GM19452 (cell line): ENCODE data around the gene THADA.

Source experiments
- ATAC-seq: cut with Tn5 transposase; IDR thresholded peaks from one replicate; pipeline ENCODE4 v1.9.1; 2021; ENCODE audit not compliant: unreplicated experiment

The THADA gene

DNA sequence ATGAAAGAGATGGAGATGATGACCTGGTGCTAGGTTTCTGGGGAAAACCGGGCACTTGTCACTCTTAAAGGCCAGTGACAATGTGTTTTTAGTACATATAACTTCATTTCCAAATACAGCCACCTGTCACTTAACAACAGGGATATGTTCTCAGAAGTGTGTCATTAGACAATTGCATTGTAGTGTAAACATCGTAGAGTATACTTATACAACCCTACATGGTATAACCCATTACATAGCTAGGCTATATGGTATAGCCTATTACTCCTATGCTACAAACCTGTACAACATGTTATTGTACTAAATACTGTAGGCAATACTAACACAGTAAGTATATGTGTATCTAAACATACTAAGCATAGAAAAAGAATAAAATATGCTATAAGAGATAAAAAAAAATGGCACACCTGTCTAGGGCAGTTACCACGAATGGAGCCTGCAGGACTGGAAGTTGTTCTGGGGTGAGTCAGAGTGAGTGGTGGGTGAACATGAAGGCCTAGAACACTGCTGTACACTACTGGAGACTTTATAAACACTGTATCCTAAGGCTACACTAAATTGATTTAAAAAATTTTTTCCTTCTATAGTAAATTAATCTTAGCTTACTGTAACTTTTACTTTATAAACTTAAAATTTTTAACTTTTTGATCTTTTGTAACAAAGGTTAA, 123.2 kb downstream of the THADA start:
- no peak for ATAC-seq

DNA sequence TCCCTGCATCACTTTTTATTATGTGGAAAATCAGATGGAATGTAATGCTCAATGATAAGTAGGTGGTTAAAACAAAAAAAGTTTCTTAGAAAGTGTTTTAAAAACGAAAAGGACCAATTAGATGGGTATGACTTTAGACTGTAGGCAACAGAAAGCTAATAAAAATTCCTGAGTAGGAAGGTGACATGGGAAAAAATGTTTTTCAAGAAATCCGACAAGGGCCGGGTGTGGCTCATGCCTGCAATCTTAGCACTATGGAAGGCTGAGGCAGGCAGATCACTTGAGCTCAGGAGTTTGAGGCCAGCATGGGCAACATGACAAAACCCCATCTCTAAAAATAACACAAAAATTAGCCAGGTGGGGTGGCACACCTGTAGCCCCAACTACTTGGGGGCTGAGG, 126.1 kb downstream of the THADA start:
- no peak for ATAC-seq

GRCh38 chr2:43469094-43469493, 126.7 kb downstream of the THADA start:
- no peak for ATAC-seq

DNA sequence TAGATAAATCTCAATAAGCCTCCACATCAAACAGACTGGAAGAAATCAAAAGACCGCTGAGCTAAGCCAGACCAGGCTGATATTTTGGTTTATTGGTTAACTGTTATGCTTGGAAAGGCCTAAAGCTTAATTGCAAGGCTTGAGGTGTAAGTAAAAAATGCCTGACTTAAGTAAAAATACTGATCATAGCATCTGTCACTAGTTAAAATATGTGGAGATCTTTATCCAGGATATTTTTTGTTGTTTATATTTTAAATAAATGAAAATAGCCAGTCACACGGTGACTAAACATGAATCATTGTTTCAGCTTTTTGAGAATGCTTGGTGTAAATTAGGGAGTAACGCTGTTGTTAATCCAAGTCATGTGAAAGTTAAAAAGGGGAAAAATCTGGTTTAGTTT, 127.9 kb downstream of the THADA start:
- no peak for ATAC-seq

DNA sequence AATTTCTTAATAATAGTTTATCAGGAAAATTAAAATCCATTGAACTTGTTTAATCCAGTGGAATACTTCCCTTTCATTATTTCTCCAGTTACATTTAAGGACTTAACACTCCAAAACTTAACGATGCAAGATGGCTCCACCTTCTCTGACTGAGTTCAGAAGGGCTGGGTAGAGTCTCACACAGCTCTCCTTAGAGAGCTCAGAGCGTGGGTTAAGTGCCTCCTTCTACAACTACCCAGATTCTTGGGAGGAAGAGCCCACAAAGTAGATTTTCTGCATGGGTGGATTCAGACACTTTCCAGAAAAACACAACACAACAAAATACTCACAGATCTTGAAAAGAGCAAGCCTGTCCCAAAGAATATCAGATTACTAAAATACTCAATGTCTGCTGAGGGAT, 130.6 kb downstream of the THADA start:
- no peak for ATAC-seq

GRCh38 chr2:43464590-43464989, 131.2 kb downstream of the THADA start:
- no peak for ATAC-seq

- no peak for ATAC-seq
These were observed 132.8 kb downstream of the THADA start for GRCh38 chr2:43462866-43463641.

DNA sequence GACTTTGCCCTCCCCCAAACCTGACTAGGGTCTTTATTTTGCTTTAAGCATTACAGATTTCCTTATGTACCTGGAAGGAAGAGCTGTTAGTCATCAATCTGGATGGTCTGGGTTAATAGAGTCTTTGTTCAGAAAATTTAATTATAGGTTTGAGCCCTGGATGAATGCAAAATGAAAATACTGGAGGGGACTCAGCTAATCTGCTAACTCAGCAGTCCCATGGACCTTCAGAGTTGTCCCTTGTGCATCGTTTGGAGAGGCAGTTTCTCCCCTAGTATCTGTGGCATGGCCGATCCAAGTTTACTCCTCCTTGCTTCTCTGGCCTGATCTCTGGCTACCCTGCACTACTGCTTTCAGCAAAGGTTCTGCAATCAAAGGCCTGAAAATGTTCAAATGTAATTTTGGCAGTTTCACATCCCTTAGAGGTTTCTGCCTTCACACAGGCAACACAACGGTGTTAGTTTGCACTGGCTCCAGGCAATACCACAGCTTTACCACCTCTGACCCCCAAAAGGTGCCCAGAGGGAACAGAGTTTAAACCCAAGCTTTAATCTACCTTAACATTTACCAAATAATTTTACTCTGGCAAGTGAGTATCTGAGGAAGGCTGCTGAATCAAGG, 134.3 kb downstream of the THADA start:
- ATAC-seq, result peak; percentile 74

DNA sequence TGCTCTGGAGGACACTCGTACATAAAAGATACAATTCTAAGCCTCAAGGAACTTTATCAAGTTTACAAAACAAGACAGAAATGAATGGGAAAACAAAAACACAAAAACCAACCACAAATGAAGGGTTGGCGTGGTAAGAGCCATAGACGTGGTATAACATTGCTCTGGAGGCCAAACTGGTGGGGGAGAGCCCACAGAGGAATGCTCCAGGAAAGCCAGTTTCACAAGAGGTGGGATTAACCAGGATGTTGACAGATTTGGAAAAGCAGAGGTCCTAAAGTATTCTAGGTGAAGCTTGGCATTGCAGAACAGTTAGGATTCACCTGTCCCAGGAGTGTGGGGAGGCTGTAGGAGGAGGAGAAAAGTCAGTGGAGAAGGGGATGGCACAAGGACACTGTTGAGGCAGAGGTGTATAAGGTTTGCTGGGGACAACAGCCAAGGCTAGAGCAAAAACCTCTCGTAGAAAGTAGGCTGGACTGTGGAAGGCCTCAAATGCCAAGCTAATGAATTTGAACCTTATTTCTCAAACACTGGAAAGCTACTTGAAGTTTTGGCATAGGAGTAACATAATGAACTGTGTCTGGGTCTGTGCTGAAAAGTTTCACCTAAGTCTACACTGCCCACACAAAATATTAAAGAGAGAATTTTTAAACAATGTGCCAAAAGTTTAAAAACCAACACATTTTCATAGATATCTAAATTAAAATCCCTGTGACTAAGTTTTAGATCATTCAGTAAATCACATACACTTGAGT, 135.1 kb downstream of the THADA start:
- ATAC-seq, result no peak

- ATAC-seq, result no peak
These were observed 135.7 kb downstream of the THADA start for GRCh38 chr2:43460174-43460546.

GRCh38 chr2:43459446-43460173, 136.2 kb downstream of the THADA start:
- ATAC-seq, result no peak

- ATAC-seq, result no peak
These were observed 137.7 kb downstream of the THADA start for GRCh38 chr2:43458014-43458628.

DNA sequence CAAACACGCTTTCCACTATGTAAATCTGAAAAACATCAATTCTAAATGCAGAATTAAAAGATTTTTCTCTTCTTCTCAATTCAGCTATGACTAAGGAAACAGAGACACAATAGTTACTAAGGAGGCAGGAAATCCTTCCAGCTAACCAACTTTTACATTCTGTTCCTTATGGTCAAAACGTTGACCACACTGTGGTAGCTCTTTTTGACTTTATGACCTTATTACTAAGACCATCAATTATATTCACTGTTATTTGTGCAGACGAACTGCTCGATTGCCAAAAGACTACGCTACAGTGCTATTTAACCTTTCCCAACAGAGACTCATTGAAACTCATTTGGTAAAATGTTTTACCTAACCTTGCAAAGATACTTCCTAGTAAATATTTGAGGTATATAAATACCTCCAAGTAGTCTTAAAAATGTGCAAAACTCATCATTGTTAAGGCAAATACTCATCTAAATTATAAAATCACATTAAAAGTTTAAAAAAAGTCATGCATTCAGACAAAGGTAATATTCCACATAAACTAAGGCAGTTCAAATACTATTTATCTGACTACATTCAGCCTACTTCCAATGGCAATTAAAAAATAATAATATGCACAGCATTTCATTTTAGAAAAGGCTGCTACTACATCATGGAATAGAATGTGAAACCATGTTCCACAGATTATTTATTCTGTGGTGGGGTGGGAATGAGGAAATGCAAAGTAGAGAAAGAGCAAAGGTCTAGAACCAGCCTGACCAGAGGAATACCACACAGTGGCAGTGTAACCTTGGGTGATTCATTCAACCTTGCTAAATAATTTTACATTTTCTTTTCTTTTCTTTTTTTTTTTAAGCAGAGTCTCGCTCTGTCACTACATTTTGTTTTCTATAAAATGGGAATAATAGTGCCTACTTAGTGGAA, 139.9 kb downstream of the THADA start:
- no peak for ATAC-seq

- ATAC-seq, result no peak
These were observed 140.5 kb downstream of the THADA start for GRCh38 chr2:43455296-43455695.

DNA sequence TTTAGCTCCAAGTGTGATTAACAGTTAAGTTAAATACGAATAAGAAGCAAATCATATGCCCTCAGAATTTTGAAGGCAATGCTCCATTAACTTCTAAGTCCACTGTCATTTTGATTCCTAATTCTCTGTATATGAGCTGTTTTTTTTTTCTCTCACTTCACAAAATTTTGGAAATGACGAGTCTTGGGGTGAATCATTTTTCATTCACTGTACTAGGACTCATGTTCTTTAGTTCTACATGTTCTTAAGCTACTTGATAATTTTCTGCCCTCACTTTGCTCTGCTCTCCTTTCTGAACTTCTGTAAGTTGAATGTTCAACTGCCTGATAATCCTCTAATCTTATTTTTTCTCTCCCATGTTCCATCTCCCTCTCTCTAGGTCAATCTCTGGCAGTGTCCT, 141.0 kb downstream of the THADA start:
- ATAC-seq, result no peak

GRCh38 chr2:43453179-43454170, 142.4 kb downstream of the THADA start:
- no peak for ATAC-seq

DNA sequence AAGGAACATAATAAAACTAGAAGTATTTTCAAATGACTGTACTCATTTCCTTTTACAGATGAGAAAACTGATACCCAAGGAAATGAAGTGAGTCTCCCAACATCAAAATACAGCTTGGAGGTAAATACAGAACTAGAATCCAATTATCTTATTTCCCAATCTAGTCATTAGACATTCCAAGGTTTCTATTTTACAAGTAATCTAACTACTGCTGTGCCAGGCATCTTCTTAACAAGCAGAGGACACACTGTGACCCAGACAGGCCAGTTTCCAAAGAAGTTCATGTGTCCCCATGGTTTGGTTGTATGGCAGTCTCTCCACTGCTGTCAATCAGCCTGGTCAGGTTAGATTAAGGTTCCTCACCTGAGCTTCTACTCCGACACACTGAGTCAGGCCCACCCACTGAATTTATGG, 143.5 kb downstream of the THADA start:
- no peak for ATAC-seq

GRCh38 chr2:43450617-43451016, 145.2 kb downstream of the THADA start:
- no peak for ATAC-seq
